Measurements from ENCODE around the gene POLR2E.

GRCh38 chr19:1128106-1128505 is 32.9 kb upstream of the POLR2E start:
- TF ChIP-seq CTCF (conservative IDR thresholded peaks at IDR 0.05; ENCODE audit: low read depth, low read length) (no peak), EZH2 (IDR thresholded peaks at IDR 0.05; ENCODE audit: borderline replicate concordance, low read depth, low read length, poor library complexity, severe bottlenecking) (no peak)

All from A673 (cell line).